Kidney (tissue), 14 donors: ENCODE measurements around the gene WFIKKN2. TPM values are rescaled to one million over a fixed set of nuclear protein-coding genes. Genes with fewer than 3 reads are reported as not detected.

Experiments used
- DNase-seq, 5 donors: peaks; one replicate each; pipeline ENCODE4 v3.0.0-alpha.2; 2013 to 2020
- FAIRE-seq: peaks from 2 replicates; lab custom pipeline; 2012; peaks lifted over from hg19 to GRCh38; lab: Jason Lieb, UNC
- H3K27ac ChIP-seq, 2 donors: one replicate each; pipeline ENCODE4 v1.7.0; 2013; ENCODE audit warnings: low read depth in 2 of 2, low read length in 2 of 2, inconsistent platforms in 1 of 2
- H3K27me3 ChIP-seq: one replicate; pipeline ENCODE4 v1.7.1; 2013; ENCODE audit warnings: low read length, inconsistent platforms; ENCODE audit not compliant: control insufficient read depth, insufficient read depth
- H3K36me3 ChIP-seq, 3 donors: one replicate each; pipeline versions ENCODE4 v1.7.0 to v1.7.1; 2013; ENCODE audit warnings: low read length in 3 of 3, control low read depth in 1 of 3, inconsistent platforms in 1 of 3; ENCODE audit not compliant: insufficient read depth in 3 of 3, control insufficient read depth in 2 of 3
- H3K4me1 ChIP-seq, 3 donors: one replicate each; pipeline versions ENCODE4 v1.7.0 to v1.7.1; 2013; ENCODE audit warnings: low read length in 3 of 3, inconsistent platforms in 1 of 3, low read depth in 1 of 3; ENCODE audit not compliant: control insufficient read depth in 2 of 3, insufficient read depth in 2 of 3
- H3K4me3 ChIP-seq, 3 donors: one replicate each; pipeline versions ENCODE4 v1.7.0 to v1.8.1; 2013; ENCODE audit warnings: low read length in 3 of 3, control low read depth in 1 of 3, inconsistent platforms in 1 of 3
- H3K9ac ChIP-seq, 3 donors: one replicate each; pipeline versions ENCODE4 v1.7.0 to v1.7.1; 2013; ENCODE audit warnings: low read length in 3 of 3, control low read depth in 1 of 3, inconsistent platforms in 1 of 3
- H3K9me3 ChIP-seq, 3 donors: one replicate each; pipeline versions ENCODE4 v1.7.0 to v1.7.1; 2013; ENCODE audit warnings: low read length in 3 of 3, control low read depth in 1 of 3, inconsistent platforms in 1 of 3; ENCODE audit not compliant: control insufficient read depth in 2 of 3, insufficient read depth in 1 of 3
- intact Hi-C: fragments of 100-400 bp; cut with DNase I; formaldehyde crosslinking; loops from one replicate; pipeline ENCODE4 v1.11.1; 2022
- polyA plus RNA-seq: library from polyadenylated mRNA; stranded (reverse); fragments of 350-450 nt; fragmentation: Illumina TruSeq; extraction: RNeasy Lipid Tissue Mini Kit (QIAGEN cat#74804); gene quantifications from one replicate; pipeline ENCODE4 v1.2.3, GENCODE V29; 2014; ENCODE audit warnings: low read depth, low replicate concordance; ENCODE audit not compliant: insufficient read depth
- total RNA-seq: library from RNA; stranded (reverse); fragmentation: NEBNext Ultra II Directional; extraction: Animal tissue kit (Norgen Biotek cat#: 25700); gene quantifications from one replicate; pipeline ENCODE4 v1.2.1, GENCODE V29; 2021
- TF ChIP-seq, protein P1 (sequence below): IDR thresholded peaks from 3 replicates; pipeline ENCODE4 v1.5.1; 2012; ENCODE audit warnings: mild to moderate bottlenecking, moderate library complexity, borderline replicate concordance; ENCODE audit not compliant: insufficient read depth; ENCODE audit errors: extremely low read depth
- donor health status: control.
- donor health status: control.
- donor health status: control.
- donor health status: control.
- donor health status: control.
- donor health status: DM: yes; HTN: yes; CAD: no.
- donor health status: Normal renal cell carcinoma (clear cell type).

Gene WFIKKN2
- total and polyA plus RNA-seq, 2 donors from 2014 or later: 0.09 TPM; not detected in 1

DNA sequence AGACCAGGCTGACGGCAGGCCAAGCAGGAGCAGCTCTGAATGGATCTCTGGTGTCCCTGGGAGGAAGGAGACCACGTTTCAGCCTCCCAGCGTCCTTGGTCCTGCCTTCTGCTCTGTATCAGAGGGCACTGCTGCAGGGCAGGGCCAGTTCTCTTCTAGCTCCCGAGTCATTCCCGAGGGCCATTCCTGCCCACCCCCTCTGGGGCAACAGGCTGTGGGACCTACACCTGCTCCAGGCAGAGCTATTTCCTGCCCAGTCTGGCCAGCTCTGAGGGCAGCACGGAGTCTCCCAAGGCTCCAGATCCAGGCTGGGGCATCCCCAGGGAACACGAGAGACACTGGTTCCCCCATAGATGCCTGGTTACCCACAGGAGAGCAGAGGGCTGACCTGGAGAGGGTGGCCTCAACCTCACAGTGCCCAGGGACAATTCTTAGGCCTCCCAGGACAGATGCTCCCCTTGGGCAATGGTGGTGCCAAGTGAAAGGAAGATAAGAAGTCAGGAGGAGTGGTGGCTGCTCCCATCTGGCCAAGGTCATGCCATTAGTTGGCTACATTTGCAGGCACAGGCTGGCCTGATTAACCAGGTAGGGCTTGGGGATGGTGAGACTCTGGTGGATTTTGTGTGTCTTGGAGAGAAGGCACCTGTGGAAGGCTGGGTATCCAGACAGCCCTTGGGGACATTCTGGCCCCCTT, 2.0 kb downstream of the WFIKKN2 start:
- no peak overlapping the region for H3K9ac ChIP-seq
- intact Hi-C loops: no loop called here
- no peak for FAIRE-seq

GRCh38 chr17:50837980-50838954, 2.9 kb downstream of the WFIKKN2 start:
- Histone ChIP-seq H3K4me3 (no peak overlapping the region), H3K27me3 (no peaks in the 10 kb centered on the region), H3K9me3 (no peaks in the 10 kb centered on the region), H3K27ac (no peak overlapping the region), H3K36me3 (no peaks in the 10 kb centered on the region), H3K9ac (no peak overlapping the region), H3K4me1 (peaks cover 0 to 2% (median 0%) of the 10 kb centered on the region in 3 donors)
- DNase-seq (peak in 1 of 5 donors; percentile 31), FAIRE-seq (no peak)
- intact Hi-C loops: no loop called here
- TF ChIP-seq, protein P1, sequence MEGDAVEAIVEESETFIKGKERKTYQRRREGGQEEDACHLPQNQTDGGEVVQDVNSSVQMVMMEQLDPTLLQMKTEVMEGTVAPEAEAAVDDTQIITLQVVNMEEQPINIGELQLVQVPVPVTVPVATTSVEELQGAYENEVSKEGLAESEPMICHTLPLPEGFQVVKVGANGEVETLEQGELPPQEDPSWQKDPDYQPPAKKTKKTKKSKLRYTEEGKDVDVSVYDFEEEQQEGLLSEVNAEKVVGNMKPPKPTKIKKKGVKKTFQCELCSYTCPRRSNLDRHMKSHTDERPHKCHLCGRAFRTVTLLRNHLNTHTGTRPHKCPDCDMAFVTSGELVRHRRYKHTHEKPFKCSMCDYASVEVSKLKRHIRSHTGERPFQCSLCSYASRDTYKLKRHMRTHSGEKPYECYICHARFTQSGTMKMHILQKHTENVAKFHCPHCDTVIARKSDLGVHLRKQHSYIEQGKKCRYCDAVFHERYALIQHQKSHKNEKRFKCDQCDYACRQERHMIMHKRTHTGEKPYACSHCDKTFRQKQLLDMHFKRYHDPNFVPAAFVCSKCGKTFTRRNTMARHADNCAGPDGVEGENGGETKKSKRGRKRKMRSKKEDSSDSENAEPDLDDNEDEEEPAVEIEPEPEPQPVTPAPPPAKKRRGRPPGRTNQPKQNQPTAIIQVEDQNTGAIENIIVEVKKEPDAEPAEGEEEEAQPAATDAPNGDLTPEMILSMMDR: no peak

More for the DNA sequence above, 2.0 kb downstream of the WFIKKN2 start:
- H3K4me1 ChIP-seq: peaks cover 0 to 2% (median 0%) of the 10 kb centered on the region in 3 donors
- no peak overlapping the region for H3K4me3 ChIP-seq
- peak in 1 of 5 donors; percentile 44 for DNase-seq
- no peaks in the 10 kb centered on the region for H3K36me3 ChIP-seq
- TF ChIP-seq, protein P1: no peak
- H3K27ac ChIP-seq: no peak overlapping the region
- H3K27me3 ChIP-seq: no peaks in the 10 kb centered on the region
- no peaks in the 10 kb centered on the region for H3K9me3 ChIP-seq

- H3K27me3 ChIP-seq: no peaks in the 10 kb centered on the region
- no peak overlapping the region for H3K4me3 ChIP-seq
- H3K27ac ChIP-seq: no peak overlapping the region
- H3K36me3 ChIP-seq: no peaks in the 10 kb centered on the region
- no peak for FAIRE-seq
- TF ChIP-seq, protein P1: no peak
- intact Hi-C loops: loop anchor here (5.0 to 10.0 kb wide), 2 partner anchors 57 to 295 kb away; partner anchors contain the start of gene SPATA20
- H3K9ac ChIP-seq: no peak overlapping the region
- H3K9me3 ChIP-seq: no peaks in the 10 kb centered on the region
- H3K4me1 ChIP-seq: peaks cover 0 to under 1% (median 0%) of the 10 kb centered on the region in 3 donors
- DNase-seq: peak in 1 of 5 donors; percentile 65
These were observed 4.4 kb downstream of the WFIKKN2 start for GRCh38 chr17:50839591-50840310.
